ENCODE measurements around the gene ASL. TPM values are rescaled to one million over a fixed set of nuclear protein-coding genes. Genes with fewer than 3 reads are reported as not detected.
"Not testable (repeated sequence)": the region's sequence is repeated elsewhere in the genome, so short reads cannot be mapped to it uniquely, and the experiment has no call there.

ASL gene
- total RNA-seq, 1 donor from 2014 or later, result 11.8 TPM

- no peak for ATAC-seq
- intact Hi-C loops (cut with DNase I), result no loop called here
- DNase-seq (ENCODE audit: missing footprints), result no peak
These were observed 35.2 kb downstream of the ASL start for GRCh38 chr7:66110856-66111255.

DNA sequence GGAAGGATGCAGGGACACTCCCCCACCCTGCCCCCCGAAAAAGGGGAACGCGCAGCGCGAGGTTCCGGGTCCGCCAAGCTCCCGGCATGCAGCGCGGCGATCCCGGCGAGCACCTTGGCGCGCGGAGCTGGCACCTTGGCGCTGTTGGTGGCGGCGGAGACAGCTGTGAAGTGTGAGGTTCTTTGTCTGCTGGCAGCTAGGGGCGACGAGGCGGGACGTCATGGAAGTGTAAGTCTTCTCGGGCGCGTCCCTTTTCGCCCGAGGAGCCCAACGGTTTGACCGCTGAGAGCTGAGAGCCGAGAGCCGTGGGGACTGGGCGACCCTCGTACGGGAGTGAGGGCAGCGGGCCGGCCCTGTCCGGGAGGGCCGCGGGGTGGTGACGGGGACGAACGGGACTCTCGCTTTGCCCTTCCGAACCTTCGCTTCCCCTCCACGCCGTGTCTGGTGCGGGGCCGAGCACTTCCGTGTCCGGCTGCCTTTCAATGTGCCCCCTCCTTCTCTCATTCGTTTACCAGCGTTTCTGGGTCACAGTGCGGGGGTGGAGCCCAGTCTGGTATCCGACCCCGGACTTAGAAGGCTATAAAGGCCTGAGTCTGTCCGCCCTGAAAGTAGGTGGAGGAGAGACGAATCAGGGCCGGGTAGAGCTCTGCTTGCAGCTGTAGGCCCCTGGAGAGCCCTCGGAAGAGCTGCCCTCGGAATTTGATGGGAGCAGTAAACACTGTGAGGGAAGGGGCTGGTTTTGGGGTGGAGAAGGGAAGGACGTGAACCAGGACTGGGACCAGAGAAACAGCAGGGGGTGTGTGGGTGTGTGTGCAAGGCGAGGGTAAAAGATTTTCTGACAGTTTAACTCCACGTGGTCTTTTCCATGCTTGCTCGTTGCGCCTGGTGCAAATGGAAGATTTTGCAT, 39.4 kb downstream of the ASL start, which contains the start of gene CRCP:
Gene CRCP (plus strand): TSS at position 105 of the 907 bp plus-strand sequence. CDS start 116 bp downstream, at position 221.
- ATAC-seq (peak; percentile 91), DNase-seq (ENCODE audit: missing footprints) (peak; percentile 93)
- intact Hi-C loops (cut with DNase I), result loop anchor here (5.0 kb wide), 1 partner anchor 38 kb away; the partner anchor contains the start of gene ASL

DNA sequence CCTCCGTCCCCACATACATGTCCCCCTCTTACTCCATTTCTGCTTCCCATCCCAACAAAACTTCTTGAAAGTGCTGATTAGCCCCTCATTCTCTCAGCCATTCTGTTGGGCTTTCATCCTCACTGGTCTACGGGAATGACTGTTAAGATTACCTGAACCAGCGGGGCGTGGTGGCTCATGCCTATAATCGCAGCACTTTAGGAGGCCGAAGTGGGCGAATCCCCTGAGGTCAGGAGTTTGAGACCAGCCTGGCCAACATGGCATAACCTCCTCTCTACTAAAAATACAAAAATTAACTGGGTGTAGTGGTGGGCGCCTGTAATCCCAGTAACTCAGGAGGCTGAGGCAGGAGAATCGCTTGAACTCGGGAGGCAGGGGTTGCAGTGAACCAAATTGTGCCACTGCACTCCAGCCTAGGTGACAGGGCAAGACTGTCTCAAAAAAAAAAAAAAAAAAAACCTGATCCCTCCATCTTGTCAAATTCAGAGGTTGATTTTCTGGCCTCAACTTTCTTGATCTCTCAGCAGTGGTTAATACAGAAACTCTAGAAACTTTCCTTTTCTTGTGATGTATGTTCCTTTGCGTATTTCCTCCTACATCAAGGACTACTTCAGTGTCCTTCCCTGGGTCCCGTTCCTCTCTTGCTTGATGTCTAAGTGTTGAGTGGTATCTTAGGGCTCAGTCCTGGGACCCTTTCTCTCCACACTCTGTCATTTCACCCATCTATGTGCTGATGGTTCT, 41.2 kb downstream of the ASL start:
- ATAC-seq; DNase-seq (ENCODE audit: missing footprints): not testable (repeated sequence)
- intact Hi-C loops (cut with DNase I), result loop anchor here (5.0 kb wide), 1 partner anchor 40 kb away; the partner anchor contains the start of gene ASL

GRCh38 chr7:66118603-66119002, 43.0 kb downstream of the ASL start:
- DNase-seq (ENCODE audit: missing footprints) (no peak), ATAC-seq (no peak)
- intact Hi-C loops (cut with DNase I), result loop anchor here (5.0 kb wide), 1 partner anchor 41 kb away; the partner anchor contains the start of gene ASL

DNA sequence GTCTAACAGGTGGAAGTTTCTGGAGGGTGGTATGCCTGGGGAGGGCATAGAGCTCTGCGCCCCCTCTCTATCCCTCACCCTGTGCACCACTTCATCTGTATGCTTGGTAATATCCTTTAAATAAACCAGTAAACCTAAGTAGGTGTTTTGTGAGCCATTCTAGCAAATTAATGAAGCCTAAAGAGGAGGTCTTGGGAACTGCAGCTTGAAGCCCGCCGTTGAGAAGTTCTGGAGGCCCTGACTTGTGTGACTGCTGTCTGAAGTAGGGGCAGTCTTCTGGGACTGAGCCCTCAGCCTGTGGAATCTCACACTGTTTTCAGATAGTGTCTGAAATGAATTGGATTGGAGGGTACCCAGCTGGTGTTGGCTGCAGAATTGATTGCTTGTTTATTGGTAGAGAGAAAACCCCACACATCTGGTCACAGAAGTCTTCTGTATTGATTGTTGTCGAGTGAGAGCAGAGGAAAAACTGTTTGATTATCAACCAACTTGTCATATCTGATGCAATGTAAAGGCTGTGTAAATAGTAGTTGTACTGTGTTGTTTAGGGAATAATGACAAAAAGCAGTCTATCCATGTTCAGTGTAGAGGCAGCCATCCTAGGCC, 43.7 kb downstream of the ASL start:
- intact Hi-C loops (cut with DNase I), result loop anchor here (5.0 kb wide), 1 partner anchor 42 kb away; the partner anchor contains the start of gene ASL

DNA sequence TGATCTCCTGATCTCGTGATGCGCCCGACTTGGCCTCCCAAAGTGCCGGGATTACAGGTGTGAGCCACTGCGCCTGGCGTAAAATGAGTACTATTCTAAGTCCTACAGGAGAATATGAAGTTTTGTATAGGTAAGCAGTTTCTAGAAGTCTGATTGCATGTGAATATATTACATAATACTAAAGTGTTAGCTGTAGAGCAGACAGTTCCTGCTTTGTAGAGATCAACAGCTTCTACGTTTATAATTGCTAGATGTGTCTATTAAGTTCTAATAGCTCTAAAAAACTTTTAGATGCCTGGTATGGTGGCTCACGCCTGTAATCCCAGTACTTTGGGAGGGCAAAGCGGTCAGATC, 47.5 kb downstream of the ASL start:
- no peak for ATAC-seq
- intact Hi-C loops (cut with DNase I), result no loop called here
- no peak for DNase-seq (ENCODE audit: missing footprints)

More for the DNA sequence above, 43.7 kb downstream of the ASL start:
- DNase-seq (ENCODE audit: missing footprints), result no peak
- no peak for ATAC-seq

- DNase-seq (ENCODE audit: missing footprints); intact Hi-C loops (cut with DNase I); ATAC-seq: not testable (repeated sequence)
These were observed 48.9 kb downstream of the ASL start for GRCh38 chr7:66124569-66124861.

- ATAC-seq, result peak; percentile 38
These were observed 49.6 kb downstream of the ASL start for GRCh38 chr7:66125052-66125694.

DNA sequence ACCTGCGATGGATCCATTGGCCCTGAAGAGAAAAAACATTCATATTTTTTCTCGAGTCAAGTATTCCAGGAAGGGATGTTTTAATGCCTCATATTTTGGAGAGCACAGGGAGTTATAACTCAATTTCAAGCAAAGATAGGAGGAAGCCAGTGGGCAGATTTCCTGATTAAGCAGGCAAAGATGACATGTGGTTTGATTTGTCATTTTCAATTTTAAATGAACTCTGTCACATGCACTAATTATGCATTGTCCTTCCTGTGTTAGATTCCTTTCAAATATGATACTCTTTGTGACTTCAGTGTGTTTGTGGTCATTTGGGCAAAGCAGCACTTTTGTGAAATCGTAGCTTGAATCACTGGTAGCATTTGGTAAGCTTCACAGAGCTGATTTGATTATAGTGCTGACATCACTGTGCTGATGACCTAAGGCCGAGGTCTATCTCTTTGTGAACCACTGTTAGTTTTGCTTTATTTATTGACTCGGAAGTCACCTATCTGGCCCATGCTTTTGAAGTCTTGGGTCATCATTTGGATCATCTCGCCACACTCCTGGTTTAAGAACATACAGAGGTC, 50.2 kb downstream of the ASL start:
- ATAC-seq; intact Hi-C loops (cut with DNase I); DNase-seq (ENCODE audit: missing footprints): not testable (repeated sequence)

More at GRCh38 chr7:66125052-66125694, 49.6 kb downstream of the ASL start:
- intact Hi-C loops (cut with DNase I), result no loop called here
- DNase-seq (ENCODE audit: missing footprints), result no peak

DNA sequence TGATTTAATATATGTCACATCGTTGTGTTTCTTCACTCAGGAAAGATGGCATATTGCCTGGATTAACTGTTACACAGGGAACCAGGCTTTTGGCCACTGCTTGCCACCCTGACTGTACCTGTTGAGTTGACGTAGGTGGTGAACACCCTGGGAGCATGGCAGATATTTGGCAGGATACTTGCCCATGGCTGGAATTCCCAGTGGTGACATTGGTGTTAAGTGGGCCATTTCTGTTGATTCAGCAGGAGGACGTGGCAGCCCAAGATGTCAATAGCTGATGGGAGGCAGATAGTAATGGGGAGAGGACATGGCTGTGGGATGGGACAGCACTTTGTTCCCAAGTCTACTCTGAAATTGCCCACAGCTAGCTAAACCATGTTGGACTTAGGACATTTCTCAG, 51.6 kb downstream of the ASL start:
- intact Hi-C loops (cut with DNase I); DNase-seq (ENCODE audit: missing footprints): not testable (repeated sequence)
- peak; percentile 59 for ATAC-seq

DNA sequence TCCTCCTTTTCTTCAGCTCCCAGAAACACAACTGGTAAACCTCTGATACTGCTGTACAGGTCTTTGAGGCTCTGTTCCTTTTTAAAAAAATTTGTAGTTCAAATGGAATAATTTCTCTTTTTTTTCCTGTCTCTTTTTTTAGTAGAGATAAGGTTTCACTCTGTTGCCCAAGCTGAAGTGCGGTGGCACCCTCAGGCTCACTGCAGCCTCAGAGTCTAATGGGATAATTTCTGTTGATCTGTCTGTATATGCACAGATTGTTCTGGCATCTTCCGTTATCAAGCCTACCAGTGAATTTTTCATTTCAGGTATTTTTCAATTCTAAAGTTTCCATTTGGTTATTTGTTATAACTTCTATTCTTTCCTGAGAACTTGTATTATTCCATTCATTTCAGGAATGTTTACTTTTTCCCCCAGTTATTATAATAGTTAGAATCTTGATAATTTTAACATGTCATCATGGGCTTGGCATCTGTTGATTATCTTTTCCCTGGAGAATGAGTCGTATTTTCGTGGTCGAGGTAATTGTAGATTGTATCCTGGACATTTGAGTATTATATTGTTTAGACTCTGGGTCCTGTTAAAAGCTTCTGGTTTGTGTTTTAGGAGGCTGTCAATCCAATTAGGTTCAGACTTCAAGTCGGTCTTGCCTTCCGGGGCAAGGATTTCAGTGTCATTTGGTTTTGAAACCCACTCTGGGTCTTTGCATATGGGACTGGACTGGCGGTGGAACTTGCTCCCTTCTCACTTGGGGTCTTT, 63.6 kb downstream of the ASL start:
- DNase-seq (ENCODE audit: missing footprints) (no peak), ATAC-seq (no peak)
- intact Hi-C loops (cut with DNase I), result no loop called here

DNA sequence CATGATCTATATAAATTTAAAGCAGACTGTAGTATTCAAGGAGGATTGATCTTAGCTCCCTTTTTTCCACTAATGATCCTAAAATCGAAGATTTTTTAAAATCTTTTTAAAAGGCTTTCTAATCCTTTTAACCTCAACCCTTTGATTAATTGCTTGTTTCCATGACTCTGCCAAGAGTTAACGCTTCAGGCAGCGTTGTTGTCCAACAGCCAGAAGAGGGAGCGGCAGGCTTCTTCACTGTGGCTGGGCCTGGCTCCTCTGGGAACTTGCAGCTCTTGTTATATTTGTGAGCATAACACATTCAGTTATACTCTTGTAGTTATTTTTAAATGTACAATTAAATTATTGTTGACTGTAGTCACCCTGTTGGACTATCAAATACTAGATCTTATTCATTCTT, 65.3 kb downstream of the ASL start:
- no peak for DNase-seq (ENCODE audit: missing footprints)
- ATAC-seq, result no peak
- intact Hi-C loops (cut with DNase I), result loop anchor here (10.0 kb wide), 1 partner anchor 194 kb away; no protein-coding TSS in a partner anchor

DNA sequence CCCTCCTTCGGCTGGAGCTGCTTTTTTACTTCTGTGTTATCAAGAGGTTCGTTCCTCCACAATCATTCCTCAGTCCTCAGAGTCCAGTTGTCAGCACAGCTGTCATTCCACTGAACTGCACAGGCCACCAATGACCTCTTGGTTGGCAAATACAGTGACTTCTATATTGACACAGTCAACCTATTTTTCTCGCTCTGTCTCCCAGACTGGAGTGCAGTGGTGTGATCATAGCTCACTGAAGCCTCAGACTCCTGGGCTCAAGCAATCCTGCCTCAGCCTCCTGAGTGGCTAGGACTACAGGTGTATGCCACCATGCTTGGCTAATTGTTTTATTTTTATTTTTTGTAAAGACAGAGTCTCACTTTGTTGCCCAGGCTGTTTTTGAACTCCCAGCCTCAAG, 66.7 kb downstream of the ASL start:
- intact Hi-C loops (cut with DNase I), result loop anchor here (10.0 kb wide), 1 partner anchor 192 kb away; no protein-coding TSS in a partner anchor
- DNase-seq (ENCODE audit: missing footprints) (no peak), ATAC-seq (no peak)

- no peak for ATAC-seq
These were observed 67.4 kb downstream of the ASL start for GRCh38 chr7:66142996-66143395.

More at GRCh38 chr7:66142996-66143395, 67.4 kb downstream of the ASL start:
- intact Hi-C loops (cut with DNase I), result loop anchor here (10.0 kb wide), 1 partner anchor 192 kb away; no protein-coding TSS in a partner anchor
- DNase-seq (ENCODE audit: missing footprints), result no peak
